Naive thymus-derived CD4-positive, alpha-beta T cell (primary cell): Measurements from ENCODE around the gene SOX1. TPM values are rescaled to one million over a fixed set of nuclear protein-coding genes. Genes with fewer than 3 reads are reported as not detected.

Source experiments
- ATAC-seq: fragments of 150-1000 bp; cut with Tn5 transposase; 2 replicates; pipeline ENCODE4 v1.10.0; 2021; ENCODE audit warnings: mild to moderate bottlenecking, moderate library complexity
- CTCF ChIA-PET: fragments of 350-600 bp; sonication (Branson Sonifier 250); formaldehyde crosslinking; loops from one replicate; lab custom pipeline; 2021; ENCODE audit warnings: antibody characterized with exemption; lab: Charles Lee
- POLR2A ChIA-PET: fragments of 350-600 bp; sonication (Branson Sonifier 250); formaldehyde crosslinking; loops from one replicate; lab custom pipeline; 2021; ENCODE audit warnings: antibody characterized with exemption, inconsistent platforms; lab: Charles Lee
- DNase-seq, 9 donors: peaks; one replicate each; pipeline versions ENCODE4 v3.0.0 to v3.0.0-alpha.2; 2020 to 2022; ENCODE audit warnings: mixed read lengths in 1 of 9
- H3K27ac ChIP-seq: one replicate; pipeline ENCODE4 v1.7.0; 2013; ENCODE audit warnings: mild to moderate bottlenecking, low read depth, low read length, moderate library complexity
- H3K27me3 ChIP-seq, 2 donors: one replicate each; pipeline ENCODE4 v1.7.0; 2013; ENCODE audit warnings: low read length in 2 of 2, mild to moderate bottlenecking in 2 of 2, moderate library complexity in 2 of 2; ENCODE audit not compliant: control insufficient read depth in 2 of 2, insufficient read depth in 2 of 2
- H3K36me3 ChIP-seq, 3 experiments: 1 replicate in 2 of 3; 2 replicates in 1 of 3; pipeline ENCODE4 v1.7.0; 2013; ENCODE audit warnings: low read length in 3 of 3, mild to moderate bottlenecking in 3 of 3, moderate library complexity in 1 of 3; ENCODE audit not compliant: insufficient read depth in 3 of 3, control insufficient read depth in 2 of 3
- H3K4me1 ChIP-seq, 2 donors: one replicate each; pipeline ENCODE4 v1.7.0; 2013; ENCODE audit warnings: low read length in 2 of 2, mild to moderate bottlenecking in 2 of 2, moderate library complexity in 1 of 2; ENCODE audit not compliant: control insufficient read depth in 2 of 2, insufficient read depth in 2 of 2
- H3K4me3 ChIP-seq: 2 replicates; pipeline ENCODE4 v1.7.0; 2013; ENCODE audit warnings: mild to moderate bottlenecking, low read length
- H3K9me3 ChIP-seq, 3 experiments: 1 replicate in 2 of 3; 2 replicates in 1 of 3; pipeline ENCODE4 v1.7.0; 2013; ENCODE audit warnings: low read length in 3 of 3; ENCODE audit not compliant: control insufficient read depth in 2 of 3
- H3K27ac Mint-ChIP-seq, 9 donors: one replicate each; pipeline ENCODE4 v1.8.0; 2020 to 2022; ENCODE audit warnings: mixed read lengths in 9 of 9, mild to moderate bottlenecking in 8 of 9, moderate library complexity in 5 of 9, inconsistent platforms in 2 of 9
- H3K27me3 Mint-ChIP-seq, 5 donors: one replicate each; pipeline ENCODE4 v1.8.0; 2021 to 2022; ENCODE audit warnings: mixed read lengths in 5 of 5, mild to moderate bottlenecking in 1 of 5
- H3K36me3 Mint-ChIP-seq, 5 donors: one replicate each; pipeline ENCODE4 v1.8.0; 2020 to 2022; ENCODE audit warnings: mixed read lengths in 5 of 5, mild to moderate bottlenecking in 3 of 5, inconsistent platforms in 1 of 5
- H3K4me1 Mint-ChIP-seq, 7 donors: one replicate each; pipeline ENCODE4 v1.8.0; 2020 to 2022; ENCODE audit warnings: mixed read lengths in 7 of 7, mild to moderate bottlenecking in 3 of 7, inconsistent platforms in 1 of 7
- H3K4me3 Mint-ChIP-seq, 10 donors: one replicate each; pipeline ENCODE4 v1.8.0; 2020 to 2022; ENCODE audit warnings: mild to moderate bottlenecking in 10 of 10, mixed read lengths in 10 of 10, moderate library complexity in 6 of 10, inconsistent platforms in 2 of 10
- H3K9me3 Mint-ChIP-seq, 11 donors: one replicate each; pipeline ENCODE4 v1.8.0; 2020 to 2022; ENCODE audit warnings: mixed read lengths in 11 of 11, mild to moderate bottlenecking in 4 of 11, inconsistent platforms in 1 of 11, moderate library complexity in 1 of 11
- intact Hi-C, 2 donors: fragments of 100-400 bp; cut with micrococcal nuclease; formaldehyde crosslinking; loops; one replicate each; pipeline ENCODE4 v1.15.1; 2023
- polyA plus RNA-seq, 2 donors: library from polyadenylated mRNA; unstranded; fragments of 300-500 nt; fragmentation: Illumina TruSeq; gene quantifications; one replicate each; pipeline ENCODE4 v1.2.3, GENCODE V29; 2021
- total RNA-seq, 6 experiments: library from RNA in 5 of 6; stranded (reverse) in 5 of 6; gene quantifications; 1 replicate in 5 of 6; 2 replicates in 1 of 6; pipeline ENCODE4 v1.2.3 and lab custom pipeline; 2021 to 2026

The SOX1 gene
- total and polyA plus RNA-seq, 7 experiments from 2014 or later, result not detected

DNA sequence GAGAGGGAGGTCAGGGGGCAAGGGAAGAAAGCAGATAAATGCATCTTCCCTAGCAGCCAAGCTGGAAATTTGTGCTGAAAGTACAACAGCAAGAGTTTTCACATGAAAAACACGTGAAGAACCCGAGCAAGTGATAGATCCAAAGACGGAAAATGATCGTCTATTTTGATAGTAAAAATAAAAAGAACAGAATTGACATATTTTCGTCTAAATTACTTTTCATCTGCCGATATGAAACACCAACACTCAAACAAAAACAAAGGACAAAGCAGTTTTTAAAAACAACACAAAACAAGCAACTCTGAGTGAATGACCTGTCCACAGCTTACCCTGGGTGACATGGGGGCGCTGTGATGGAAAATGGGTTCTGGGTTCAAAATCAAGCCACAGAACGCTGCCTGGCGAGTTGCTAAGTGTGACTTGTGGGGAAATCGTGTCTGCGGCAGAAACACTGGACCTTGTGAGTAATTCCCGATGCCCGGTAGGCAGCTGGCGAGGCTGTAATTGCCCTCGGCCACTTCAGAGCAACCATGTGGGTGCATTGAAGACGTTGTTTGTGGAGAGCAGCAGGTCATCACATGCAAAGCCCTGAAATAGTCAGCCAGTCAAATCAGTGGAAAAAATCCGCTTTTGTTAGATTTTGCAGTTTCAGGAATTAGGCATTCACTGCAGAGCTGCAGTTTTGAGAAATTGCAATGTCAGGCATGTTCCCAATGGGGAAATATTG lies 7.4 kb downstream of the SOX1 start:
- peaks cover 0 to 25% of the 10 kb centered on the region in 2 donors for H3K27me3 ChIP-seq
- peak overlapping the region in 3 of 9 donors; percentile 21 to 71 (median 62) for H3K27ac Mint-ChIP-seq

GRCh38 chr13:112077729-112078128 lies 10.8 kb downstream of the SOX1 start:
- Histone ChIP-seq H3K27me3 (peaks cover 0 to 9% of the 10 kb centered on the region in 2 donors), H3K27ac (no peak overlapping the region), H3K4me1 (no peaks in the 10 kb centered on the region), H3K9me3 (no peaks in the 10 kb centered on the region), H3K36me3 (no peaks in the 10 kb centered on the region), H3K4me3 (no peak overlapping the region)
- ChIA-PET POLR2A (no interaction called here), CTCF (no interaction called here)
- Mint-ChIP-seq H3K27me3 (peaks cover 43 to 54% (median 54%) of the 10 kb centered on the region in 5 donors), H3K36me3 (peaks cover 0 to 4% (median 0%) of the 10 kb centered on the region in 5 donors), H3K4me3 (no peak overlapping the region), H3K4me1 (peaks cover 0 to 10% (median 5%) of the 10 kb centered on the region in 7 donors), H3K9me3 (peaks cover 0 to 35% (median 14%) of the 10 kb centered on the region in 11 donors), H3K27ac (no peak overlapping the region)
- ATAC-seq, result no peak
- intact Hi-C loops, result no loop called here
- no peak for DNase-seq

More for the DNA sequence above, 7.4 kb downstream of the SOX1 start:
- ChIA-PET CTCF (no interaction called here), POLR2A (no interaction called here)
- no peaks in the 10 kb centered on the region for H3K4me1 ChIP-seq
- intact Hi-C loops, result no loop called here
- H3K9me3 Mint-ChIP-seq, result peaks cover 0 to 50% (median 28%) of the 10 kb centered on the region in 11 donors
- no peak for ATAC-seq
- H3K4me3 Mint-ChIP-seq, result peak overlapping the region in 3 of 10 donors; percentile 32 to 60 (median 45)
- H3K27ac ChIP-seq, result no peak overlapping the region
- peaks cover under 1 to 19% (median 11%) of the 10 kb centered on the region in 7 donors for H3K4me1 Mint-ChIP-seq
- H3K36me3 Mint-ChIP-seq, result peaks cover 0 to 17% (median 5%) of the 10 kb centered on the region in 5 donors
- no peak overlapping the region for H3K4me3 ChIP-seq
- DNase-seq, result no peak
- peaks cover 61 to 69% (median 64%) of the 10 kb centered on the region in 5 donors for H3K27me3 Mint-ChIP-seq
- no peaks in the 10 kb centered on the region for H3K36me3 ChIP-seq
- H3K9me3 ChIP-seq, result peaks cover 0 to 18% (median 0%) of the 10 kb centered on the region in 3 experiments

- POLR2A ChIA-PET, result no interaction called here
Observed at GRCh38 chr13:112078216-112078615, 11.3 kb downstream of the SOX1 start.

DNA sequence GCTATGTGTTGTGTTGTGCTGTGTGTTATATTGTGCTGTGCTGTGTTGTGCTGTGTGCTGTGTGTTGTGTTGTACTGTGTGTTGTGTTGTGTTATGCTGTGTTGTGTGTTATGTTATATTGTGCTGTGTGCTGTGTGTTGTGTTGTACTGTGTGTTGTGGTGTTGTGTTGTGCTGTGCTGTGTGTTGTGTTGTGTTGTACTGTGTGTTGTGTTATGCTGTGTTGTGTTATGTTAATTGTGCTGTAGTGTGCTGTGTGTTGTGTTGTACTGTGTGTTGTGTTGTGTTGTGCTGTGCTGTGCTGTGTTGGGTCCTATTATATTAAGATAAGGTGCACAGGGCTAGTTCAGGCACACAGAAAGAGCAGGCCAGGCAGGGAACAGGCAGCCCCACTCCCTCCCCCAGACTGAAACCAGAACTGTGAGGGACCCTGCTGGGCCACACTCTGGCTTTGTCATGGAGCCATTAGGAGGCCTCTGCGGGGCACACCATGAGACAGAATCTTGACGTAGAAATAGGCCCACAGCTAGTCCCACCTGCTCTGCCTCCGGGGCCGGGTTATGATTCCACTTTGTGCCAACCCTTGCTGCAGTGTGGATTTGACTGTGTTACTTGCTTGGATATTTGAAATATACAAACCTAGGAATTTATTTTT lies 12.1 kb downstream of the SOX1 start:
- DNase-seq, result no peak
- H3K9me3 Mint-ChIP-seq, result peaks cover 5 to 44% (median 19%) of the 10 kb centered on the region in 11 donors
- POLR2A ChIA-PET, result no interaction called here
- H3K4me1 Mint-ChIP-seq, result peaks cover 0 to 5% (median 2%) of the 10 kb centered on the region in 7 donors
- CTCF ChIA-PET, result no interaction called here
- Histone ChIP-seq H3K27me3 (peaks cover 0 to 5% of the 10 kb centered on the region in 2 donors), H3K36me3 (no peaks in the 10 kb centered on the region), H3K4me3 (no peak overlapping the region), H3K9me3 (peaks cover 0 to 4% (median 0%) of the 10 kb centered on the region in 3 experiments), H3K4me1 (no peaks in the 10 kb centered on the region), H3K27ac (no peak overlapping the region)
- no peak for ATAC-seq
- peaks cover 0 to 9% (median 6%) of the 10 kb centered on the region in 5 donors for H3K36me3 Mint-ChIP-seq
- intact Hi-C loops, result no loop called here
- H3K27ac Mint-ChIP-seq, result no peak overlapping the region
- H3K27me3 Mint-ChIP-seq, result peaks cover 35 to 61% (median 57%) of the 10 kb centered on the region in 5 donors
- H3K4me3 Mint-ChIP-seq, result no peak overlapping the region

More at GRCh38 chr13:112078216-112078615, 11.3 kb downstream of the SOX1 start:
- Mint-ChIP-seq H3K9me3 (peaks cover 0 to 40% (median 14%) of the 10 kb centered on the region in 11 donors), H3K4me3 (no peak overlapping the region), H3K36me3 (peaks cover 0 to 4% (median 0%) of the 10 kb centered on the region in 5 donors), H3K4me1 (peaks cover 0 to 10% (median 5%) of the 10 kb centered on the region in 7 donors), H3K27me3 (peaks cover 42 to 58% (median 57%) of the 10 kb centered on the region in 5 donors), H3K27ac (no peak overlapping the region)
- intact Hi-C loops, result no loop called here
- CTCF ChIA-PET, result no interaction called here
- H3K4me3 ChIP-seq, result no peak overlapping the region
- H3K27me3 ChIP-seq, result peaks cover 0 to 9% of the 10 kb centered on the region in 2 donors
- DNase-seq (no peak), ATAC-seq (no peak)
- H3K4me1 ChIP-seq, result no peaks in the 10 kb centered on the region
- no peak overlapping the region for H3K27ac ChIP-seq
- no peaks in the 10 kb centered on the region for H3K36me3 ChIP-seq
- H3K9me3 ChIP-seq, result no peaks in the 10 kb centered on the region

GRCh38 chr13:112079696-112080095 lies 12.7 kb downstream of the SOX1 start:
- Mint-ChIP-seq H3K27me3 (peaks cover 28 to 60% (median 55%) of the 10 kb centered on the region in 5 donors), H3K4me1 (no peaks in the 10 kb centered on the region)
- POLR2A ChIA-PET, result no interaction called here

GRCh38 chr13:112083971-112084370 lies 17.0 kb downstream of the SOX1 start:
- intact Hi-C loops, result no loop called here

More at GRCh38 chr13:112079696-112080095, 12.7 kb downstream of the SOX1 start:
- Mint-ChIP-seq H3K9me3 (peaks cover 11 to 47% (median 24%) of the 10 kb centered on the region in 11 donors), H3K36me3 (peaks cover 0 to 15% (median 7%) of the 10 kb centered on the region in 5 donors), H3K27ac (no peak overlapping the region), H3K4me3 (no peak overlapping the region)
- no peak overlapping the region for H3K4me3 ChIP-seq
- peaks cover 0 to 5% of the 10 kb centered on the region in 2 donors for H3K27me3 ChIP-seq
- H3K27ac ChIP-seq, result no peak overlapping the region
- no peaks in the 10 kb centered on the region for H3K36me3 ChIP-seq
- DNase-seq (no peak), ATAC-seq (no peak)
- intact Hi-C loops, result no loop called here
- H3K4me1 ChIP-seq, result no peaks in the 10 kb centered on the region
- CTCF ChIA-PET, result no interaction called here
- H3K9me3 ChIP-seq, result peaks cover 0 to 11% (median 0%) of the 10 kb centered on the region in 3 experiments

More at GRCh38 chr13:112083971-112084370, 17.0 kb downstream of the SOX1 start:
- Mint-ChIP-seq H3K27me3 (peaks cover 0 to 56% (median 46%) of the 10 kb centered on the region in 5 donors), H3K36me3 (peaks cover 0 to 28% (median 7%) of the 10 kb centered on the region in 5 donors), H3K4me1 (no peaks in the 10 kb centered on the region), H3K27ac (no peak overlapping the region), H3K4me3 (no peak overlapping the region), H3K9me3 (peaks cover 11 to 50% (median 19%) of the 10 kb centered on the region in 11 donors)
- Histone ChIP-seq H3K27ac (no peak overlapping the region), H3K4me3 (no peak overlapping the region), H3K36me3 (no peaks in the 10 kb centered on the region), H3K4me1 (no peaks in the 10 kb centered on the region), H3K9me3 (peaks cover 0 to 11% (median 0%) of the 10 kb centered on the region in 3 experiments), H3K27me3 (no peaks in the 10 kb centered on the region)
- ATAC-seq (no peak), DNase-seq (no peak)
- ChIA-PET POLR2A (no interaction called here), CTCF (no interaction called here)
